ENCODE data around the gene TRIM67.
A peak's percentile ranks its signal among the peaks of the same experiment; 100 is the strongest.

TRIM67 gene

GRCh38 chr1:231240531-231240882 is 78.6 kb downstream of the TRIM67 start:
- TF ChIP-seq CTCF (IDR thresholded peaks at IDR 0.05; ENCODE audit: extremely low read depth, missing control alignments) = no peak
- no peak for DNase-seq (ENCODE audit: low spot score)

- no peak for TF ChIP-seq CTCF (IDR thresholded peaks at IDR 0.05; ENCODE audit: extremely low read depth, missing control alignments)
- DNase-seq (ENCODE audit: low spot score) = peak; percentile 91
Measured at GRCh38 chr1:231240883-231241735, 79.3 kb downstream of the TRIM67 start, which contains the start of gene GNPAT. Gene GNPAT (plus strand): TSS chr1:231241212. CDS start chr1:231241379, 167 bp downstream.

- peak; percentile 45 for DNase-seq (ENCODE audit: low spot score)
- no peak for TF ChIP-seq CTCF (IDR thresholded peaks at IDR 0.05; ENCODE audit: extremely low read depth, missing control alignments)
Measured at GRCh38 chr1:231241750-231242149, 79.9 kb downstream of the TRIM67 start.

GRCh38 chr1:231242516-231243198 is 80.8 kb downstream of the TRIM67 start:
- no peak for DNase-seq (ENCODE audit: low spot score)
- no peak for TF ChIP-seq CTCF (IDR thresholded peaks at IDR 0.05; ENCODE audit: extremely low read depth, missing control alignments)

- no peak for DNase-seq (ENCODE audit: low spot score)
- TF ChIP-seq CTCF (IDR thresholded peaks at IDR 0.05; ENCODE audit: extremely low read depth, missing control alignments) = no peak
Measured at GRCh38 chr1:231248778-231249177, 86.9 kb downstream of the TRIM67 start.

GRCh38 chr1:231252336-231252735 is 90.5 kb downstream of the TRIM67 start:
- DNase-seq (ENCODE audit: low spot score) = no peak
- TF ChIP-seq CTCF (IDR thresholded peaks at IDR 0.05; ENCODE audit: extremely low read depth, missing control alignments) = no peak

- DNase-seq (ENCODE audit: low spot score) = no peak
- no peak for TF ChIP-seq CTCF (IDR thresholded peaks at IDR 0.05; ENCODE audit: extremely low read depth, missing control alignments)
Measured at GRCh38 chr1:231260351-231260750, 98.5 kb downstream of the TRIM67 start.
